Skeletal muscle cell (primary cell): ENCODE measurements around the gene H19.

ENCODE experiments used
- DNase-seq: peaks from one replicate; pipeline ENCODE4 v3.0.0-alpha.2; 2010; ENCODE audit warnings: low read depth
- H3K4me3 ChIP-seq: 2 replicates; pipeline ENCODE4 v1.5.1; 2011; ENCODE audit warnings: low read depth, mild to moderate bottlenecking, control low read depth, low read length, moderate library complexity

H19 gene

GRCh38 chr11:1997755-1998154, at the start of gene H19:
Gene H19, minus strand, starts transcription at chr11:1997842.
- H3K4me3 ChIP-seq = no peak within 1 kb of the TSS
- DNase-seq = no peak

GRCh38 chr11:2041963-2042362, 44.3 kb upstream of the H19 start:
- DNase-seq = no peak

GRCh38 chr11:2041153-2041552, 43.5 kb upstream of the H19 start:
- H3K4me3 ChIP-seq = no peak overlapping the region
- no peak for DNase-seq

More at GRCh38 chr11:2041963-2042362, 44.3 kb upstream of the H19 start:
- H3K4me3 ChIP-seq = no peak overlapping the region

- no peak overlapping the region for H3K4me3 ChIP-seq
- DNase-seq = no peak
Observed at GRCh38 chr11:2039198-2039759, 41.6 kb upstream of the H19 start.

GRCh38 chr11:2036863-2037486, 39.3 kb upstream of the H19 start:
- no peak overlapping the region for H3K4me3 ChIP-seq
- DNase-seq = no peak

- H3K4me3 ChIP-seq = no peak overlapping the region
- no peak for DNase-seq
Observed at GRCh38 chr11:2035382-2035781, 37.7 kb upstream of the H19 start.

- DNase-seq = no peak
Observed at GRCh38 chr11:2031058-2031457, 33.4 kb upstream of the H19 start.

GRCh38 chr11:2027708-2028107, 30.1 kb upstream of the H19 start:
- DNase-seq = no peak
- H3K4me3 ChIP-seq = no peak overlapping the region

More at GRCh38 chr11:2031058-2031457, 33.4 kb upstream of the H19 start:
- no peak overlapping the region for H3K4me3 ChIP-seq

- no peak for DNase-seq
- H3K4me3 ChIP-seq = no peak overlapping the region
Observed at GRCh38 chr11:2015025-2015424, 17.4 kb upstream of the H19 start.

- no peak overlapping the region for H3K4me3 ChIP-seq
- DNase-seq = no peak
Observed at GRCh38 chr11:2012440-2012839, 14.8 kb upstream of the H19 start.

- H3K4me3 ChIP-seq = no peak overlapping the region
- DNase-seq = no peak
Observed at GRCh38 chr11:2004466-2004865, 6.8 kb upstream of the H19 start.

GRCh38 chr11:2002807-2003206, 5.2 kb upstream of the H19 start:
- H3K4me3 ChIP-seq = no peak overlapping the region
- DNase-seq = no peak

GRCh38 chr11:2002042-2002776, 4.6 kb upstream of the H19 start:
- H3K4me3 ChIP-seq = no peak overlapping the region
- no peak for DNase-seq

- DNase-seq = no peak
- no peak overlapping the region for H3K4me3 ChIP-seq
Observed at GRCh38 chr11:1998861-1999260, 1.2 kb upstream of the H19 start.

- no peak for DNase-seq
- no peak overlapping the region for H3K4me3 ChIP-seq
Observed at GRCh38 chr11:1998290-1998689, 648 bp upstream of the H19 start.

- DNase-seq = no peak
Observed at GRCh38 chr11:1994121-1994520, 3.5 kb downstream of the H19 start.

GRCh38 chr11:1992111-1992510, 5.5 kb downstream of the H19 start:
- no peak overlapping the region for H3K4me3 ChIP-seq
- DNase-seq = no peak

More at GRCh38 chr11:1994121-1994520, 3.5 kb downstream of the H19 start:
- H3K4me3 ChIP-seq = no peak overlapping the region

GRCh38 chr11:1990872-1991578, 6.6 kb downstream of the H19 start:
- DNase-seq = no peak
- H3K4me3 ChIP-seq = no peak overlapping the region

- DNase-seq = no peak
- H3K4me3 ChIP-seq = no peak overlapping the region
Observed at GRCh38 chr11:1989953-1990352, 7.7 kb downstream of the H19 start.

- no peak overlapping the region for H3K4me3 ChIP-seq
- DNase-seq = no peak
Observed at GRCh38 chr11:1988667-1989317, 8.8 kb downstream of the H19 start.
